Gastroesophageal sphincter (tissue), 4 donors: ENCODE results near the gene DCXR. TPM values are rescaled to one million over a fixed set of nuclear protein-coding genes. Genes with fewer than 3 reads are reported as not detected.

Source experiments
- ATAC-seq: fragments of 150-250 bp; one replicate; pipeline ENCODE4 v1.9.1; 2016; ENCODE audit warnings: mild to moderate bottlenecking, moderate library complexity
- H3K27ac ChIP-seq, 4 donors: fragments of 200-600 bp; sonication (generic) in 3 of 4; 1 replicate in 3 of 4; 2 replicates in 1 of 4; pipeline ENCODE4 v1.5.1; 2016 to 2019
- H3K27me3 ChIP-seq: fragments of 200-600 bp; sonication (generic); one replicate; pipeline ENCODE4 v1.5.1; 2019
- H3K36me3 ChIP-seq, 2 donors: fragments of 200-600 bp; sonication (generic); one replicate each; pipeline ENCODE4 v1.5.1; 2019; ENCODE audit warnings: control low read depth in 1 of 2
- H3K4me1 ChIP-seq, 3 donors: fragments of 200-600 bp; sonication (generic); 1 replicate in 2 of 3; 2 replicates in 1 of 3; pipeline ENCODE4 v1.5.1; 2016 to 2019; ENCODE audit warnings: control low read depth in 2 of 3
- H3K4me3 ChIP-seq, 2 donors: fragments of 200-600 bp; sonication (generic); one replicate each; pipeline ENCODE4 v1.5.1; 2019; ENCODE audit warnings: mild to moderate bottlenecking in 1 of 2, moderate library complexity in 1 of 2
- H3K9me3 ChIP-seq, 3 donors: fragments of 200-600 bp; sonication (generic); one replicate each; pipeline ENCODE4 v1.5.1; 2017 to 2019; ENCODE audit warnings: control low read depth in 2 of 3
- CTCF ChIP-seq, 4 experiments: fragments of 200-600 bp in 2 of 4; fragments of 450-650 bp in 2 of 4; sonication (generic) in 1 of 4; IDR thresholded peaks; one replicate each; pipeline ENCODE4 v1.5.1; 2017 to 2019; ENCODE audit warnings: antibody characterized with exemption in 4 of 4, mild to moderate bottlenecking in 2 of 4, moderate library complexity in 2 of 4
- EP300 ChIP-seq: sonication (generic); formaldehyde crosslinking; IDR thresholded peaks from one replicate; pipeline ENCODE4 v1.6.1; 2017; ENCODE audit warnings: antibody characterized with exemption, mild to moderate bottlenecking
- POLR2A ChIP-seq, 2 donors: fragments of 450-650 bp; IDR thresholded peaks; one replicate each; pipeline ENCODE4 v1.6.1; 2017; ENCODE audit warnings: antibody characterized with exemption in 2 of 2, mild to moderate bottlenecking in 2 of 2, moderate library complexity in 1 of 2
- POLR2AphosphoS5 ChIP-seq: sonication (generic); formaldehyde crosslinking; IDR thresholded peaks from one replicate; pipeline ENCODE4 v1.6.1; 2017; ENCODE audit warnings: antibody characterized with exemption
- WGBS, 2 donors: methylation state at CpG; one replicate each; pipeline ENCODE4 v1.1.5; 2018; ENCODE audit warnings: low coverage in 1 of 2; 5-methylcytosine and 5-hydroxymethylcytosine counted together
- total RNA-seq, 4 donors: library from RNA; depleted of rRNA; stranded (reverse); fragments of >200 nt; gene quantifications; one replicate each; pipeline ENCODE4 v1.1.0, GENCODE V29; 2016

The DCXR gene
- total RNA-seq, 4 donors from 2014 or later = 70.7 to 140 (median 108) TPM

- WGBS, 2 donors = no CpG with 5 or more reads among the region's 38 CpGs
- TF ChIP-seq POLR2A (IDR thresholded peaks at IDR 0.05) (no peak), EP300 (no peak), CTCF (IDR thresholded peaks at IDR 0.05) (no peak), POLR2AphosphoS5 (no peak)
- Histone ChIP-seq H3K36me3 (peaks cover 0 to 27% of the 10 kb centered on the region in 2 donors), H3K27ac (no peak overlapping the region), H3K9me3 (no peaks in the 10 kb centered on the region), H3K4me3 (no peak overlapping the region), H3K4me1 (peaks cover 0 to 52% (median 25%) of the 10 kb centered on the region in 3 donors), H3K27me3 (peaks cover 8% of the 10 kb centered on the region)
- ATAC-seq = no peak
Measured at GRCh38 chr17:82033359-82034085, 4.0 kb downstream of the DCXR start.

GRCh38 chr17:82031885-82032627, 5.4 kb downstream of the DCXR start:
- Histone ChIP-seq H3K4me3 (peak overlapping the region in 1 of 2 donors; percentile 56), H3K4me1 (peaks cover 0 to 44% (median 25%) of the 10 kb centered on the region in 3 donors), H3K27ac (no peak overlapping the region), H3K36me3 (peaks cover 0 to 42% of the 10 kb centered on the region in 2 donors), H3K27me3 (peaks cover 8% of the 10 kb centered on the region), H3K9me3 (no peaks in the 10 kb centered on the region)
- TF ChIP-seq POLR2AphosphoS5 (no peak), CTCF (IDR thresholded peaks at IDR 0.05) (no peak), EP300 (no peak), POLR2A (IDR thresholded peaks at IDR 0.05) (no peak)
- no peak for ATAC-seq
- no CpG with 5 or more reads among the region's 59 CpGs for WGBS, 2 donors

- Histone ChIP-seq H3K9me3 (no peaks in the 10 kb centered on the region), H3K27me3 (peaks cover 8% of the 10 kb centered on the region), H3K36me3 (peaks cover 0 to 48% of the 10 kb centered on the region in 2 donors), H3K27ac (peak within 1 kb of the TSS in 3 of 4 donors; percentile 38 to 58 (median 58)), H3K4me1 (peaks cover 0 to 38% (median 20%) of the 10 kb centered on the region in 3 donors), H3K4me3 (peak within 1 kb of the TSS; percentile 28 to 56)
- WGBS, 2 donors = no CpG with 5 or more reads among the region's 96 CpGs
- ATAC-seq = peak; percentile 5
- TF ChIP-seq EP300 = no peak
- TF ChIP-seq POLR2AphosphoS5 = no peak
- TF ChIP-seq CTCF (IDR thresholded peaks at IDR 0.05) = no peak
- no peak for TF ChIP-seq POLR2A (IDR thresholded peaks at IDR 0.05)
Measured at GRCh38 chr17:82031303-82031884, 6.1 kb downstream of the DCXR start, which contains the start of gene RAC3. RAC3 (plus strand) TSS chr17:82031678; CDS start chr17:82031762, 84 bp downstream.

GRCh38 chr17:82030470-82031302, 6.8 kb downstream of the DCXR start:
- ATAC-seq = peak; percentile 84
- WGBS, 2 donors = 0% methylated on average over 4 of the region's 94 CpGs; no CpG with 5 or more reads in 1 of the 2 donors
- no peak for TF ChIP-seq POLR2A (IDR thresholded peaks at IDR 0.05)
- no peak for TF ChIP-seq EP300
- TF ChIP-seq POLR2AphosphoS5 = no peak
- peak in 3 of 4 experiments; percentile 95 to 97 (median 97) for TF ChIP-seq CTCF (IDR thresholded peaks at IDR 0.05)
- Histone ChIP-seq H3K4me1 (peaks cover 0 to 31% (median 16%) of the 10 kb centered on the region in 3 donors), H3K4me3 (peak overlapping the region; percentile 28 to 56), H3K27me3 (peaks cover 8% of the 10 kb centered on the region), H3K36me3 (peaks cover 0 to 46% of the 10 kb centered on the region in 2 donors), H3K27ac (peak overlapping the region in 3 of 4 donors; percentile 38 to 58 (median 58)), H3K9me3 (no peaks in the 10 kb centered on the region)
